CD4-positive, CD25-positive, alpha-beta regulatory T cell (primary cell): ENCODE data around the gene ERGIC3. TPM values are rescaled to one million over a fixed set of nuclear protein-coding genes. Genes with fewer than 3 reads are reported as not detected.

Source experiments
- ATAC-seq, 2 donors: fragments of 150-1000 bp; cut with Tn5 transposase; one replicate each; pipeline ENCODE4 v1.10.0; 2021; ENCODE audit warnings: low read depth in 2 of 2, moderate number of reproducible peaks in 2 of 2, moderate library complexity in 1 of 2
- DNase-seq, 3 donors: peaks; one replicate each; pipeline versions ENCODE4 v3.0.0 to v3.0.0-alpha.2; 2012 to 2022; ENCODE audit warnings: mixed read lengths in 1 of 3
- H3K27ac ChIP-seq: one replicate; pipeline ENCODE4 v1.7.0; 2013; ENCODE audit warnings: mild to moderate bottlenecking, low read length; ENCODE audit not compliant: insufficient read depth, poor library complexity, severe bottlenecking
- H3K27me3 ChIP-seq: one replicate; pipeline ENCODE4 v1.7.0; 2013; ENCODE audit warnings: low read length; ENCODE audit not compliant: control insufficient read depth, insufficient read depth
- H3K36me3 ChIP-seq: one replicate; pipeline ENCODE4 v1.7.0; 2013; ENCODE audit warnings: mild to moderate bottlenecking, low read length, moderate library complexity; ENCODE audit not compliant: control insufficient read depth, insufficient read depth
- H3K4me1 ChIP-seq: 2 replicates; pipeline ENCODE4 v1.7.0; 2013; ENCODE audit warnings: mild to moderate bottlenecking, low read length; ENCODE audit not compliant: insufficient read depth, control insufficient read depth, poor library complexity, severe bottlenecking
- H3K4me3 ChIP-seq: one replicate; pipeline ENCODE4 v1.7.0; 2013; ENCODE audit warnings: low read depth, mild to moderate bottlenecking, low read length, moderate library complexity
- H3K9me3 ChIP-seq, 2 experiments: 1 replicate in 1 of 2; 2 replicates in 1 of 2; pipeline ENCODE4 v1.7.0; 2013; ENCODE audit warnings: low read length in 2 of 2, mild to moderate bottlenecking in 1 of 2, moderate library complexity in 1 of 2; ENCODE audit not compliant: control insufficient read depth in 2 of 2
- H3K27ac Mint-ChIP-seq, 3 donors: one replicate each; pipeline ENCODE4 v1.8.0; 2020 to 2022; ENCODE audit warnings: mild to moderate bottlenecking in 3 of 3, mixed read lengths in 3 of 3, moderate library complexity in 2 of 3
- H3K27me3 Mint-ChIP-seq: one replicate; pipeline ENCODE4 v1.8.0; 2022; ENCODE audit warnings: mild to moderate bottlenecking, mixed read lengths
- H3K36me3 Mint-ChIP-seq: one replicate; pipeline ENCODE4 v1.8.0; 2020; ENCODE audit warnings: mixed read lengths
- H3K4me1 Mint-ChIP-seq, 4 donors: one replicate each; pipeline ENCODE4 v1.8.0; 2020 to 2022; ENCODE audit warnings: mixed read lengths in 4 of 4, mild to moderate bottlenecking in 1 of 4
- H3K4me3 Mint-ChIP-seq, 4 donors: one replicate each; pipeline ENCODE4 v1.8.0; 2020 to 2022; ENCODE audit warnings: mild to moderate bottlenecking in 4 of 4, mixed read lengths in 4 of 4, moderate library complexity in 3 of 4
- H3K9me3 Mint-ChIP-seq, 7 donors: one replicate each; pipeline ENCODE4 v1.8.0; 2020 to 2022; ENCODE audit warnings: mixed read lengths in 7 of 7, mild to moderate bottlenecking in 3 of 7, moderate library complexity in 2 of 7
- polyA plus RNA-seq, 4 donors: library from polyadenylated mRNA; unstranded; fragments of 300-500 nt; fragmentation: Illumina TruSeq; gene quantifications; one replicate each; pipeline ENCODE4 v1.2.3, GENCODE V29; 2021
- total RNA-seq: library from RNA; stranded (reverse); gene quantifications from one replicate; pipeline ENCODE4 v1.2.3, GENCODE V29; 2022

Gene ERGIC3
- total and polyA plus RNA-seq, 5 donors from 2014 or later = 121 to 138 (median 132) TPM

- no peak overlapping the region for H3K27ac ChIP-seq
- no peaks in the 10 kb centered on the region for H3K36me3 ChIP-seq
- H3K27ac Mint-ChIP-seq = no peak overlapping the region
- no peak overlapping the region for H3K4me3 ChIP-seq
- no peak for DNase-seq
- no peaks in the 10 kb centered on the region for H3K27me3 ChIP-seq
- H3K4me1 ChIP-seq = peaks cover 18% of the 10 kb centered on the region
- no peaks in the 10 kb centered on the region for H3K36me3 Mint-ChIP-seq
- peaks cover 0 to 16% (median 8%) of the 10 kb centered on the region in 4 donors for H3K4me1 Mint-ChIP-seq
- peaks cover 65% of the 10 kb centered on the region for H3K27me3 Mint-ChIP-seq
- H3K9me3 ChIP-seq = no peaks in the 10 kb centered on the region
- no peak for ATAC-seq
- peak overlapping the region; percentile 60 to 87 (median 80) for H3K4me3 Mint-ChIP-seq
- no peaks in the 10 kb centered on the region for H3K9me3 Mint-ChIP-seq
Measured at GRCh38 chr20:35600176-35600992, 58.5 kb downstream of the ERGIC3 start.

- Histone ChIP-seq H3K27me3 (no peaks in the 10 kb centered on the region), H3K27ac (no peak overlapping the region), H3K4me1 (peaks cover 18% of the 10 kb centered on the region), H3K36me3 (no peaks in the 10 kb centered on the region), H3K4me3 (no peak overlapping the region), H3K9me3 (no peaks in the 10 kb centered on the region)
- H3K36me3 Mint-ChIP-seq = no peaks in the 10 kb centered on the region
- H3K27me3 Mint-ChIP-seq = peaks cover 59% of the 10 kb centered on the region
- ATAC-seq (peak; percentile 85 to 87), DNase-seq (peak; percentile 66 to 85 (median 80))
- H3K4me1 Mint-ChIP-seq = peaks cover 0 to 16% (median 8%) of the 10 kb centered on the region in 4 donors
- H3K4me3 Mint-ChIP-seq = peak overlapping the region; percentile 60 to 87 (median 80)
- peak overlapping the region in 1 of 3 donors; percentile 69 for H3K27ac Mint-ChIP-seq
- no peaks in the 10 kb centered on the region for H3K9me3 Mint-ChIP-seq
Measured at GRCh38 chr20:35600993-35601973, 59.4 kb downstream of the ERGIC3 start.

DNA sequence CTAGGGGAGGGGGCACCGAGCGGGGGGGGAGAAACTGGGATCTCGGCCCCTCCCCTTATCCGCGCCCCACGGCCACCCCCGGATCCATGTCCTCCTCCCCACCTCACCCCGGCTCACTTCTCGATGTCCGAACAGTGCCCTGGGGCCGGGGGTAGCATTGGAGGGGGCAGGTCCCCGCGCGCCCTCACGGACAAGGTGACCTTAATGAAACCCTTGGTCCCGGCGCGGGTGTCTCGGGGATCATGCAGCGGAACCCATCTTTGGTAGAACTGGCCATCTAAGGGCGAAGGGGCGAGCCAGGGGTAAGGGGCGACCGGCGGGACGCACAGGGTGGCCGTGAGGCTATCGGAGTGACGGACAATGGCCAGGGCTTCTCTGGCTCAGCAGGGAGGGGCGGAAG lies 60.1 kb downstream of the ERGIC3 start:
- Histone ChIP-seq H3K36me3 (no peaks in the 10 kb centered on the region), H3K27ac (no peak overlapping the region), H3K27me3 (no peaks in the 10 kb centered on the region), H3K9me3 (no peaks in the 10 kb centered on the region), H3K4me1 (peaks cover 18% of the 10 kb centered on the region), H3K4me3 (no peak overlapping the region)
- peaks cover 0 to 2% (median 0%) of the 10 kb centered on the region in 7 donors for H3K9me3 Mint-ChIP-seq
- no peak overlapping the region for H3K27ac Mint-ChIP-seq
- H3K4me3 Mint-ChIP-seq = peak overlapping the region in 3 of 4 donors; percentile 52 to 58 (median 58)
- peaks cover 0 to 16% (median 8%) of the 10 kb centered on the region in 4 donors for H3K4me1 Mint-ChIP-seq
- H3K27me3 Mint-ChIP-seq = peaks cover 57% of the 10 kb centered on the region
- DNase-seq (no peak), ATAC-seq (no peak)
- H3K36me3 Mint-ChIP-seq = no peaks in the 10 kb centered on the region

DNA sequence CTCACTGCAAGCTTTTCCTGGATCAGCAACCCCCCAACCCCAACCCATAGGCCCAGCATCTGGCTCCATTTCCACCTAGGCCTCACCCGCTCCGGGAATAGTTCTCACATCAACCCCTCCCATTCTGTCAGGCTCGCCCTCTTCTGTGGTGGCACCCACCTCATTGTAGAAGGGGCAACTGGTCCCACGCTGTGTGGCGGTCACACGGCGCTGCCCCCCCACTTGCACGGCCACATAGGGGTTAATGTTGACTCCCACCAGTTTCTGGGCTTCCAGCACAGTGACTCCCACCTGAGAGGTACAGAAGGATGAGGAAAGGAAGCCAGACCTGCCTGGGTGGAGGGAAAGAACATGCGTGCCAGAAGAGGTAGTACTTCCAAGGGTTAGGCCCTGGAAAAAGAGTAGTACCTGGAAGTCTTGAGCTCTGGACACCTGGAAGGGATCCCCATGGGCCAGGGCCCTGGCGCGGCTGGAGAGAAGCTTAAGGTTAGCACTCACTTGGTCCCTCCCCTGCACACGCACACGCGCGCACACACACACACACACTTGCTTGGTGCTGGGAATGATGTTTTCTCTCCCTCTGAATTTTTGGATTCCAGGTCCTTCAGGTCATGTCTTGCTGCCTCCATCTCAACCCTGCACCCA lies 61.1 kb downstream of the ERGIC3 start:
- H3K4me1 Mint-ChIP-seq = peaks cover 0 to 16% (median 8%) of the 10 kb centered on the region in 4 donors
- Histone ChIP-seq H3K36me3 (no peaks in the 10 kb centered on the region), H3K27ac (no peak overlapping the region), H3K9me3 (no peaks in the 10 kb centered on the region), H3K4me1 (peaks cover 18% of the 10 kb centered on the region), H3K4me3 (no peak overlapping the region), H3K27me3 (no peaks in the 10 kb centered on the region)
- peak overlapping the region in 3 of 4 donors; percentile 53 to 60 (median 58) for H3K4me3 Mint-ChIP-seq
- peaks cover 0 to 2% (median 0%) of the 10 kb centered on the region in 7 donors for H3K9me3 Mint-ChIP-seq
- no peak overlapping the region for H3K27ac Mint-ChIP-seq
- DNase-seq = no peak
- ATAC-seq = no peak
- no peaks in the 10 kb centered on the region for H3K36me3 Mint-ChIP-seq
- peaks cover 50% of the 10 kb centered on the region for H3K27me3 Mint-ChIP-seq

- Histone ChIP-seq H3K4me3 (no peak overlapping the region), H3K9me3 (no peaks in the 10 kb centered on the region), H3K27me3 (no peaks in the 10 kb centered on the region), H3K4me1 (peaks cover 18% of the 10 kb centered on the region), H3K36me3 (no peaks in the 10 kb centered on the region), H3K27ac (no peak overlapping the region)
- peaks cover 0 to 2% (median 0%) of the 10 kb centered on the region in 7 donors for H3K9me3 Mint-ChIP-seq
- no peaks in the 10 kb centered on the region for H3K36me3 Mint-ChIP-seq
- peaks cover 0 to 16% (median 7%) of the 10 kb centered on the region in 4 donors for H3K4me1 Mint-ChIP-seq
- peak in 1 of 3 donors; percentile 14 for DNase-seq
- peak overlapping the region in 2 of 4 donors; percentile 53 to 73 for H3K4me3 Mint-ChIP-seq
- ATAC-seq = no peak
- H3K27me3 Mint-ChIP-seq = peaks cover 42% of the 10 kb centered on the region
- no peak overlapping the region for H3K27ac Mint-ChIP-seq
Measured at GRCh38 chr20:35603695-35604448, 62.0 kb downstream of the ERGIC3 start.

- H3K36me3 ChIP-seq = no peaks in the 10 kb centered on the region
- no peaks in the 10 kb centered on the region for H3K36me3 Mint-ChIP-seq
- peaks cover 0 to 2% (median 0%) of the 10 kb centered on the region in 7 donors for H3K9me3 Mint-ChIP-seq
- peak overlapping the region in 1 of 4 donors; percentile 15 for H3K4me3 Mint-ChIP-seq
- no peak overlapping the region for H3K27ac ChIP-seq
- ATAC-seq (no peak), DNase-seq (peak in 1 of 3 donors; percentile 20)
- H3K27ac Mint-ChIP-seq = no peak overlapping the region
- peaks cover 37% of the 10 kb centered on the region for H3K27me3 Mint-ChIP-seq
- no peaks in the 10 kb centered on the region for H3K9me3 ChIP-seq
- H3K4me1 ChIP-seq = peaks cover 18% of the 10 kb centered on the region
- H3K27me3 ChIP-seq = no peaks in the 10 kb centered on the region
- peaks cover 0 to 16% (median 7%) of the 10 kb centered on the region in 4 donors for H3K4me1 Mint-ChIP-seq
- no peak overlapping the region for H3K4me3 ChIP-seq
Measured at GRCh38 chr20:35604449-35604747, 62.5 kb downstream of the ERGIC3 start.

DNA sequence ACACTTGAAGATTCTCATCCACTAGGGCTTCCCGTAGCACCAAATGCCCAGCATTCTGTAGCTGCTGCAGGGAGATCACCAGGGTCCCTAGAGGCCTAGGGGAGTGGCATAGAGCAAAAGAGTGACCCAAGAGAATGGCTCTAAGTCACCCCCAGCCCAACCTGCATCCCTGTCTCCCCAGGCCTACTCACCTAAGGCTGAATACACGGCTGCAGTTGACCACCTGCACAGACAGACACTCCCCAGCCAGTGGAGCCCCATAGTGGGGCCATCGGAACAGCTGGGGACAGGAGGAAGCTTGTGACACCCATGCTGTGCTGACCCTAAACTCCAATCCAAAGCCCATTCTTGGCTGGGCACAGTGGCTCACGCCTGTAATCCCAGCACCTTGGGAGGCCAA lies 64.2 kb downstream of the ERGIC3 start:
- H3K36me3 Mint-ChIP-seq = no peaks in the 10 kb centered on the region
- peaks cover 0 to 11% (median 3%) of the 10 kb centered on the region in 4 donors for H3K4me1 Mint-ChIP-seq
- peaks cover 0 to 2% (median 0%) of the 10 kb centered on the region in 7 donors for H3K9me3 Mint-ChIP-seq

More for the DNA sequence above, 64.2 kb downstream of the ERGIC3 start:
- H3K36me3 ChIP-seq = no peaks in the 10 kb centered on the region
- peaks cover 22% of the 10 kb centered on the region for H3K27me3 Mint-ChIP-seq
- no peak for ATAC-seq
- peaks cover 11% of the 10 kb centered on the region for H3K4me1 ChIP-seq
- H3K4me3 ChIP-seq = no peak overlapping the region
- no peaks in the 10 kb centered on the region for H3K9me3 ChIP-seq
- no peak for DNase-seq
- no peak overlapping the region for H3K27ac ChIP-seq
- H3K27ac Mint-ChIP-seq = no peak overlapping the region
- H3K27me3 ChIP-seq = no peaks in the 10 kb centered on the region
- H3K4me3 Mint-ChIP-seq = no peak overlapping the region
